Adrenal gland (tissue), 5 donors: ENCODE results near the gene MAGI1.

Source experiments
- POLR2A ChIP-seq, 2 donors: fragments of 450-650 bp; IDR thresholded peaks; one replicate each; pipeline ENCODE4 v1.6.1; 2017; ENCODE audit warnings: antibody characterized with exemption in 2 of 2, mild to moderate bottlenecking in 2 of 2, moderate library complexity in 1 of 2
- TF ChIP-seq, protein P1 (sequence below), 6 experiments: fragments of 450-650 bp in 4 of 6; fragments of 200-600 bp in 2 of 6; sonication (generic) in 1 of 6; IDR thresholded peaks; 1 replicate in 5 of 6; 2 replicates in 1 of 6; pipeline versions ENCODE4 v1.5.1 to v1.8.0; 2016 to 2021; ENCODE audit warnings: antibody characterized with exemption in 6 of 6, mild to moderate bottlenecking in 2 of 6, moderate library complexity in 1 of 6
- donor health status: DM: no; HTN: no; CAD: no.

DNA sequence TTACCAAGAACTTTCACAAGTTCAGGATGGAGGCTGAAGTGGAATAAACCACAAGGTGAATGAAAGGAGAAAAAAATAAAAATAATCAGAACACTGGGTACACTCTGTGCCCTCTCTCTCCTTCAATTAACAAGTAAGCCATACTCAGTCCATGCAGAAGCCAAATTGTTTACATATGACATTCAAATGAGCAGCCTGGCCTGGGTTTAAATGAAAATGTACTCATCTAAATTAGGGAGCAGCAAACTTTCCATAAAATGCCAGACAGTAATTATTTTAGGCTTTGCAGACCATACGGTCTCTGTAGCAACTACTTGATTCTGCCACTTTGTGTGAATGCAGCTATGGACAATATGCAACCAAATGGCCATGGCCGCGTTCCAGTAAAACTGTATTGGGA lies 376.6 kb downstream of the MAGI1 start:
- TF ChIP-seq, protein P1, sequence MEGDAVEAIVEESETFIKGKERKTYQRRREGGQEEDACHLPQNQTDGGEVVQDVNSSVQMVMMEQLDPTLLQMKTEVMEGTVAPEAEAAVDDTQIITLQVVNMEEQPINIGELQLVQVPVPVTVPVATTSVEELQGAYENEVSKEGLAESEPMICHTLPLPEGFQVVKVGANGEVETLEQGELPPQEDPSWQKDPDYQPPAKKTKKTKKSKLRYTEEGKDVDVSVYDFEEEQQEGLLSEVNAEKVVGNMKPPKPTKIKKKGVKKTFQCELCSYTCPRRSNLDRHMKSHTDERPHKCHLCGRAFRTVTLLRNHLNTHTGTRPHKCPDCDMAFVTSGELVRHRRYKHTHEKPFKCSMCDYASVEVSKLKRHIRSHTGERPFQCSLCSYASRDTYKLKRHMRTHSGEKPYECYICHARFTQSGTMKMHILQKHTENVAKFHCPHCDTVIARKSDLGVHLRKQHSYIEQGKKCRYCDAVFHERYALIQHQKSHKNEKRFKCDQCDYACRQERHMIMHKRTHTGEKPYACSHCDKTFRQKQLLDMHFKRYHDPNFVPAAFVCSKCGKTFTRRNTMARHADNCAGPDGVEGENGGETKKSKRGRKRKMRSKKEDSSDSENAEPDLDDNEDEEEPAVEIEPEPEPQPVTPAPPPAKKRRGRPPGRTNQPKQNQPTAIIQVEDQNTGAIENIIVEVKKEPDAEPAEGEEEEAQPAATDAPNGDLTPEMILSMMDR (IDR thresholded peaks at IDR 0.05) = no peak
- no peak for TF ChIP-seq POLR2A (IDR thresholded peaks at IDR 0.05)
